HG03060 (cell line): Measurements from ENCODE around the gene CD68.
"Not testable (repeated sequence)": the region's sequence is repeated elsewhere in the genome, so short reads cannot be mapped to it uniquely, and the experiment has no call there.

Experiments used
- ATAC-seq: cut with Tn5 transposase; IDR thresholded peaks from one replicate; pipeline ENCODE4 v1.9.1; 2021; ENCODE audit warnings: low read depth, moderate number of reproducible peaks; ENCODE audit not compliant: unreplicated experiment

The CD68 gene

DNA sequence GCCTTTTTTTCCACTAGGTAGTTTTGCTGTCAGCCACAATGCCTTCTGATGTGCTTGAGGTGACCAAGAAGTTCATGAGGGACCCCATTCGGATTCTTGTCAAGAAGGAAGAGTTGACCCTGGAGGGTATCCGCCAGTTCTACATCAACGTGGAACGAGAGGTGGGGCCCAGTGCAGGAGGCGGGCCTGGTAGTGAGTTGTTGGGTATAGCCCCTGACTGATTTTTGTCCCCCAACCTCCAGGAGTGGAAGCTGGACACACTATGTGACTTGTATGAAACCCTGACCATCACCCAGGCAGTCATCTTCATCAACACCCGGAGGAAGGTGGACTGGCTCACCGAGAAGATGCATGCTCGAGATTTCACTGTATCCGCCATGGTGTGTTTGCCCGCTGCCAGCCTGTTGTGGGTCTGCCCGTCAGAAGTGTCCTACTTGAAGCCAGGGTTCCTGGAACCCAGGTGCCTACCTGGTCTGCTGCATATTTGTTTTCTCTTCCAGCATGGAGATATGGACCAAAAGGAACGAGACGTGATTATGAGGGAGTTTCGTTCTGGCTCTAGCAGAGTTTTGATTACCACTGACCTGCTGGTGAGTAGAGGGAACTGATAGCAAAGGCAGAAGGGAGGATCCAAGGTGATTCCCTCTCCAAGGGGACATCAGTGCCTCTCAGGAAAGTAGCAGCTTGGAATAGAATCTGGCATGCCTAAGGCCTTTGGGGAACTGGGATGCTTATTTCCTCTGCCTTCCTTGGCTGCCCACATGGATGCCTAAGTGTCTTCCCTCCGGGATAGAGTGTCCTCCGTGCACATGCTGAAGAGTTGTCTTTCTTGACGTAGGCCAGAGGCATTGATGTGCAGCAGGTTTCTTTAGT is 1.9 kb upstream of the CD68 start:
- ATAC-seq: no peak

DNA sequence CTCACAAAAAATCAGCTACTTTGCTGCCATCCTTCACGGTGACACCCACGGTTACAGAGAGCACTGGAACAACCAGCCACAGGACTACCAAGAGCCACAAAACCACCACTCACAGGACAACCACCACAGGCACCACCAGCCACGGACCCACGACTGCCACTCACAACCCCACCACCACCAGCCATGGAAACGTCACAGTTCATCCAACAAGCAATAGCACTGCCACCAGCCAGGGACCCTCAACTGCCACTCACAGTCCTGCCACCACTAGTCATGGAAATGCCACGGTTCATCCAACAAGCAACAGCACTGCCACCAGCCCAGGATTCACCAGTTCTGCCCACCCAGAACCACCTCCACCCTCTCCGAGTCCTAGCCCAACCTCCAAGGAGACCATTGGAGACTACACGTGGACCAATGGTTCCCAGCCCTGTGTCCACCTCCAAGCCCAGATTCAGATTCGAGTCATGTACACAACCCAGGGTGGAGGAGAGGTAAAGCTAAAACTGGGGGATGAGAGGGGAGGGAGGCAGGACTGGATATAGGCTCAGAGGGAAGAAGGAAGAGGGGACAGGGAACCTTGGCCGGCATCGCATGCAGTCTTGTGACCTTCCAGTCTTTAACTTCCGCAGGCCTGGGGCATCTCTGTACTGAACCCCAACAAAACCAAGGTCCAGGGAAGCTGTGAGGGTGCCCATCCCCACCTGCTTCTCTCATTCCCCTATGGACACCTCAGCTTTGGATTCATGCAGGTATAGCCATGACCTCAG is 581 bp downstream of the CD68 start:
- no peak for ATAC-seq

DNA sequence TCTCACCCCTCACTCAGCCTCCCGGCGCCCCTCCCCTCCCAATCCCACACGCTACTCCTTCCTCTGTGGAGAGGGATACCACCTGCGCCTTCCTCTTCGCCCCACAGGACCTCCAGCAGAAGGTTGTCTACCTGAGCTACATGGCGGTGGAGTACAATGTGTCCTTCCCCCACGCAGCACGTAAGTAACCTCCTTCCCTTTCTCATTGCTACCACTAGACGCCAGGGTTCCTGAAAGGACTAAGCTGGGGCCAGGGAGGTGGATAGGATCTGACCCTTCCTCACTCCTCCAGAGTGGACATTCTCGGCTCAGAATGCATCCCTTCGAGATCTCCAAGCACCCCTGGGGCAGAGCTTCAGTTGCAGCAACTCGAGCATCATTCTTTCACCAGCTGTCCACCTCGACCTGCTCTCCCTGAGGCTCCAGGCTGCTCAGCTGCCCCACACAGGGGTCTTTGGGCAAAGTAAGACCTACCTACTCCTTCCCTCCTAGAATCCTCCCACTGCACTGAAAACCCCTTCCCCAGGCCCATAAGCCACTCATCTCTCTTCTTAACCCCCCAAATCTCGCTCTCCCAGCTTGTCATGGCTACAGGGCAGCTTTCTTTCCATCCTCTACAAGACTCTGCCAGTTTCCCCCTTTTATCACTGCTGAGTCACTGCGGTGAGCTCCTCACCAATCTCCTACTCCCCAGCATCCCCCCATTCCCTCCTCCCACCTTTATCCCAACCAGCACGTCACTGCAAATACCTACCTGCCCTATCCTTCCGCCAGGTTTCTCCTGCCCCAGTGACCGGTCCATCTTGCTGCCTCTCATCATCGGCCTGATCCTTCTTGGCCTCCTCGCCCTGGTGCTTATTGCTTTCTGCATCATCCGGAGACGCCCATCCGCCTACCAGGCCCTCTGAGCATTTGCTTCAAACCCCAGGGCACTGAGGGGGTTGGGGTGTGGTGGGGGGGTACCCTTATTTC is 1.5 kb downstream of the CD68 start:
- ATAC-seq: no peak

DNA sequence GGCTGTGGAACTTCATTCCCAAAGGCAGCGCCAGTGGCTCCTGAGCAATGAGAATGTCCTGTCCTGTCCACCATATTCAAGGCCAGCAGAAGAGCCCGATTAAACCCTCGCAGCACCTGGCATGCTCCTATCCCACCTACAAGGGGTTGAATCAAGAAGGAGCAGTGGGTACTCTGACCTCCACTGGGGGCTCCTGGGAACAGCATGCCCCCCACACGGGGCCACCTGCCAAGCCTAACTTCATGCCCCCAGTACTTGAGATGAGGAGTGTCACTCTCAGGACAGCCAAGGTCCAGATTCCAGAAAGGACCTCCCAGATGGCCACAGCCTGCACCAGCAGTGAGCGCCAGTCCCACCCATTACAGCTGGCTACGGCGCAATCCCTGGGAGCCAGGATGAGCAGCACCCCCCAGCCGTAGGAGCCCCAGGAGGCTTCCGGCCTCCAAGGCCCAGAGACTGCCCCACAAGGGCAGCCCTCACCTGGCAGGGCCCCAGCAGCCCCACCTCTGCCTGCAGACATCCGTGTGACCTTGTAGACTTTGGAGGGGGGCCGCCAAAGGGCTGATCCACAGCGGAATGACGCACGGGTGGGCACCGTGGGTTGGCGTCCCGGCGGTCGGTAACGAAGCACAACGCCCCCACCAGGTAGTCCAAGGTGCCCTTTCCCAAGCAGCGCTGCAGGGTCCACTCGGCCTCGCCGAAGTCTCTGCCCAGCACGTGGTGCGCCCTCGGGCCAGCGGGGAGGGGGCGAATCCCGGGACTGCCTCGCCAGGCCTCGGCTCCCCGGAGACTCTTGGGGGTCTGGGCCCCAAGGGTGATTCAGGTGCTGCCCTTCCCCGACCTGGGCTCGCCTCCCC is 3.2 kb downstream of the CD68 start:
- ATAC-seq: no peak

DNA sequence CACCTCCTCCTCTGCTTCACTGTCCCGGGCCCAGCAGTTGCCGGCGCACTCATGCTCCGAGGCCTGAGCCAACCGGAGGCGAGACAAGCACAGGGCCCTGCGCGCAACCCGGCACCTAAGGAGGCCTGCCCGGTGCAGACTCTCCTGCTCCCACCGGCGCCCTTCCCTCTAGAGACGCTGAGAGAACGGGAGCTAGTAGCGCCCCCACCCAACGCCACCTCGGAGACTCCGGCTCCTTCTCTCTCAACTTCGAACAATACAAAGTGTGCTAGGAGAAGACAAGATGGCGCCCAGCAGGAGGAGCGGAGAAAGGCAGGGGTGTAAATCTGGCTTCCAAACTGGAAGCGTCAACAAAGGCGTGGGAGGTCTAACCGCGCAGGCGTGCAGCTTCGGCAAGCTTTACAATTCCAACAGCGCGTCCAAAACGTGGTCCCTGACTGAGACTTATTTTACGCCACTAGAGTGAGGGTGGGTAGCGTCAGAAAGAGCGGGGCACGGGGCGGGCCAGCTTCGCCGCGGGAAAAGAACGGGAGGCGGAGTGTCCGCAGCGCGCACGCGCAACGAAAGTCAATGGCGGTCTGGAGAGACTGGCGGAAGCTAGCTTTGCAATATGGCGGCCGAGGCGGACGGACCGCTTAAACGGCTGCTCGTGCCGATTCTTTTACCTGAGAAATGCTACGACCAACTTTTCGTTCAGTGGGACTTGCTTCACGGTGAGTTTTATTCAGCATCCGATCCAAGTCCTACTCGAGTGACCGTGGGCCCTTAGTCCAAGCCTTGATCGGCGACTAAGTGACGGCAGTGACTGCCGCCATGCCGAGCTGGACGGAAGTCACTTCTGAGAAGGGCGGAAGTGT is 4.0 kb downstream of the CD68 start, which contains the start of gene MPDU1:
Gene MPDU1 (plus strand): TSS at position 600 of the 857 bp plus-strand sequence. CDS start 11 bp downstream, at position 611.
- peak; percentile 50 for ATAC-seq

DNA sequence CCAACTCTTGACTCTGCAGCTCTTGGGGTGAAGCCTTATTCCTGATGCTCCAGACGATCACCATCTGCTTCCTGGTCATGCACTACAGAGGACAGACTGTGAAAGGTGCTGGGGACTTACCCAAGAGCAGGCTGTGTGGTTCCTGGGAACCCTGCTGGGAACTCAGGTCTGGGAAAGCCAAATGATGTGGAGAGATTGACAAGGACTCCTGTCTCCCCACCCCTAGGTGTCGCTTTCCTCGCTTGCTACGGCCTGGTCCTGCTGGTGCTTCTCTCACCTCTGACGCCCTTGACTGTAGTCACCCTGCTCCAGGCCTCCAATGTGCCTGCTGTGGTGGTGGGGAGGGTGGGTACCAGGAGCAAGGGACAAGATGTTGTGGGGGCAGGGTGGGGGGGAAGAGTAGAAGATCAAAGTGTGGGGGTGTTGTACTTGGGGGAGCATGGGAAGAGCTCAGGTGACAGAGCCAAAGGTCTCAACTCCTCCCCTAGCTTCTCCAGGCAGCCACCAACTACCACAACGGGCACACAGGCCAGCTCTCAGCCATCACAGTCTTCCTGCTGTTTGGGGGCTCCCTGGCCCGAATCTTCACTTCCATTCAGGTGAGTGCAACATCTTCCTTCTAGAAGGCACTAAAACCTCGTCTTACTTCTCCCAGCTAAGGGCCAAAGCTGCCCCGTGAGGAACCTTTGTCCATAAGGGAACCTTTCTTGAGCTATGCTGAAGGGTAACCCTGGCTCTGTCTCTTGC is 7.4 kb downstream of the CD68 start:
- ATAC-seq: no peak

DNA sequence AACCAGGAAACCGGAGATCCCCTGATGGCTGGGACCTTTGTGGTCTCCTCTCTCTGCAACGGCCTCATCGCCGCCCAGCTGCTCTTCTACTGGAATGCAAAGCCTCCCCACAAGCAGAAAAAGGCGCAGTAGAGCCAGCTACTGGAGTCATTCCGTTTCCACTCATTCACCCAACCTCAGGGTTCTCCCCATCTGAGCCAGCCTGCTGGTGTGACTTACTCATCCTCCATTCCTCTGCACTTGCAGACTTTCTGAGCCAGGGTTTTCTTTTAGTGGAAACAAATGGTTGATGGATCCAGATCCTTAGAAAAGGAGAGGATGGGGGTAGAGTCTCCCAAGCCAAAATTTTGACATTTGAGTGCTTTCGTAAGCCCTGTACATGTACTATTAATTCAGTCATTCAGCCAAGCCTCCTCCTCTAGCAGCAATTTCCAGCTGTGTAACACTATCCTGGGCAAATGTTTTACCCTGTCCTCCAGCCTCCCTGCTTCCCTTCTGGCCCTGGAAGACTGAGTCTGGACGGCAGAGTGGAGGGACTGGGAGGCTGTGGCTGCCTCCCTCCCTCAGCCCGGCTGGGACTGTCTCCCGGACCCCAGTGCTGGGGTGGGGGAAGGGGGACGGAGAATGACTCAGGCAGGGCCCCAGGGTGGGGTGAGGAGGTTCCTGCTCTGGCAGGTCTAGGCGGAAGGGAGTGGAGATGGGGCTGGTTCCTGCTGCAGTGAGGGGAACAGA is 8.1 kb downstream of the CD68 start:
- ATAC-seq: no peak

DNA sequence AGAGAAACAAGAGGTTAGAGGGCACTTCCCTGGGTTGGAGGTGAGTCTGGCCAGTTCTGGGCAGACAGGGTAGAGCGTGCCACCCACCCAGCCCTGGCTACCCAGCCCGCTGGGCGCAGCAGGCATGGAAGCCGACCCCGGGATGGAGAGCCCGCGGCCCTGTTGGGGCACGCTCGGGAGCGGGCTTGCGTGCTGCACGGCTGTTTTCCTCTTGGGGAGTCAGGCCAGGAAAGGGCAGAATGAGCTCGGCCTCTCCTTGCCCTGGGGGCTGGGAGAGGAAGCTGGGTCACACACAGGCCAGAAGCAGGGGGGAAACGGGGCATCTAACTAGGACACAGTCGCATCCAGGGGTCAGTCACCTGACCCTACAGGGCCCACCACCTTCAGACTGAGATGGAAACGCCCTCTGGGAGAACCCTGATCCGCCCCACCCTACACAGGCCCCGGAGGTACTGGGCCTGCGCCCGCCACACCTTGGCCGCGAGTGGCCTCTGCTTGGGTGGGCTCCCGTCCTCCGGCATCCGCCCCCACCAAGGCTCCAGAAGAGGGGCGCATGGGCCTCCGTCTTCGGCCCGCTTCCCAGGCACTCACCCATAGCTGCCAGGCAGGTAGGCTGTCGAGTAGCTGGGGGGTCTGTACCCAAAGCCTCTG is 9.2 kb downstream of the CD68 start:
- no peak for ATAC-seq

DNA sequence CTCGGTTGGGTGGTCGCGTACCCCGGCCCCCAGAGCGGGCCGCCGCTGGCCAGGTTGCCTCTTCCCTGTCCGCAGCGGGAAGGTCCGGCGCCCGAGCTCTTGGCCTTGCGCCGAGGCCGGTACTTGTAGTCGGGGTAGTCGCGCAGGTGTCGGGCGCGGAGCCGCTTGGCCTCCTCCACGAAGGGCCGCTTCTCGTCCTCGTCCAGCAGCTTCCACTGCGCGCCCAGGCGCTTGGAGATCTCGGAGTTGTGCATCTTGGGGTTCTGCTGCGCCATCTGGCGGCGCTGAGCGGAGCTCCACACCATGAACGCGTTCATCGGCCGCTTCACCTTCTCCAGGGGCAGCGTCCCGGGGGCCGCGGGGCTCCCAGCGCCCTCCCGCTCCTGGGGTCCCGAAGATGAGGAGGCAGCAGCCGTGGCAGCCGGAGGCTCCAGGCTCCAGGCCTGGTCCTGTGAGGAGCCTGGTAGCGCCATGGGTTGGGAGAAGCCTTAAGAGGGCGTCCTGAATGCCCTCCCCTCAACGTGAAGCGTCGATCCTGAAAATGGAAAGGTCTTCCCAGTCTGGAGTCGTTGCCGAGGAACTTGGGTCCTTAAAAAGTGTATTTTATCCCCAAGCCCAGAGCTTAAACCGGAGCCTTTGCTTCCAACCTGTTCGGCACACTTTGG is 9.9 kb downstream of the CD68 start:
- no peak for ATAC-seq

DNA sequence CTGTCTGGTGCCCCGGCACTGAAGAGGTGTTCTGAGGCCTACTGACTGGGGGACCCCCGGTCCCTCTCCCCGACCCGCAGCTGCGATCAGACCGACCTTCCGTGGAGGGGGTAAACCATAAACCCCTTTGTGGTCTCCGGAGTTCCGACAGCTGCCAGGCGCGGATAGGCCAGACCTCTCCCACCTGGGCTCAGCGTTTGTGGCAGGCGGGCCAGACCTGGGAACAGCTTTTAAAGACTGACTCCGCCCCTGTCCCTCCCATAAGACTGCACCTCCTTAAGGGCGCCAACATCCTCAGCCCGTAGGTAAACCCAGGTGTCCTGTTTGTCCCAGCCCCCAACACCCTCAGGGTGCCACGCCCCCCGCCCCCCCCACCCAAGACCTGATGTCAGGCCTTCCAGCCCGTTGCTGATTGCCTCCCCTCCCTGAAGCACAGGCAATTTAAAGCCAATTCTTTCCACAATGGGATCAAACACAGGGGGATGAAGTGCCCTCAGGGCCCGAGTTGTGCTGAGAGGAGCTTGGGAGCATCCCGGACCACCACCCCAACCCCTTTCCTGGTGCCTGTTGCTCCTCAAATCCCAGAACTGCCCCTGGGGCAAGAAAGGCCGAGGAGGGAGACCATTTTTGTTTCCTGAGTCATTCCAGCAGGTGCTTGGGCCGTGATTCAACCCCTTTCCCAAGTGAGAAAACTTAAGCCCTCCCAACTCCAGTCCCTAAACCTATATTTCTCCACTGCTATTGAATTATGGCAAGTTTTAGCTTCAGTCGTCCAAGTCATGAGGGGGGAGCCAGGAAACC is 10.7 kb downstream of the CD68 start, which contains the start of gene SOX15:
Gene SOX15 (minus strand): TSS at position 204 of the 801 bp plus-strand sequence. CDS start 418 bp downstream, outside the sequence.
- no peak for ATAC-seq

DNA sequence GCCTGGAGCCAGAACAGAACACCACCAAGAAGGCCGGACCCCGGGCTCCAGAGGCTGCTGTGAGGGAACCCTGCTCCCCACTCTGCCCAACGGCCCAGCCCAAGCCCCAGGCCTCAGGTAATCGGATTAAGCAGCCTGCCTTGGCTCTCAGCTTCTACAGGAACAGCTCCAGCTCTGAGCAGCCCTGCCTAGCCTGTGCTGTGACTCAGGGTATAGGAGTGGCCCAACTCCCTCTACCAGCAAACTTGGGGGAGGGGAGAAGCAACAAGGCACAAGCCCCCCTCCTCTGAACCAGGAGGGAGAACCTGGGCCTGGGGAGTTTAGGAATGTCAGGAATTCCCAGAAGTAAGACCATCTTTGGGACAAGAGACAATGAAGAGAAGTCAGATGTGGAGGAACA is 11.3 kb downstream of the CD68 start:
- ATAC-seq: no peak

DNA sequence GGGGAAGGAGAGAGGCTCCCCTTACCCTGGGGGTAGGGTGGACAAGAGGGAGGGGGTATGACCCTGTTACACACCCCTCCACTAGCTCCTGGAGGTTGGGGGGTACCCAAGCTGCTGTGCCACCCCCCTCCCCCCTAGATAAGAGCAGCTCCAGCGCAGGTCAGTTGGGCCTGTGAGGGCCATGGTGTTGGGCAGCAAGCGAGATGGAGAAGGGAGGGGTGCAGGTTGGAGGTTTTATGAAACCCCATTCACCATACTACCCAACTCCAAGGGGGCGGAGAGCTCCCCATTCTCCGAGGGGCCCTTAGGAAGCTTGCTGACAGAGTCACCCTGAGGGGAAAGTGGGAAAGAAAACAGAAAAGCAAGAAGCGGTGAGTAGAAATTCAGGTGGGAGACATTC is 12.2 kb downstream of the CD68 start:
- no peak for ATAC-seq

DNA sequence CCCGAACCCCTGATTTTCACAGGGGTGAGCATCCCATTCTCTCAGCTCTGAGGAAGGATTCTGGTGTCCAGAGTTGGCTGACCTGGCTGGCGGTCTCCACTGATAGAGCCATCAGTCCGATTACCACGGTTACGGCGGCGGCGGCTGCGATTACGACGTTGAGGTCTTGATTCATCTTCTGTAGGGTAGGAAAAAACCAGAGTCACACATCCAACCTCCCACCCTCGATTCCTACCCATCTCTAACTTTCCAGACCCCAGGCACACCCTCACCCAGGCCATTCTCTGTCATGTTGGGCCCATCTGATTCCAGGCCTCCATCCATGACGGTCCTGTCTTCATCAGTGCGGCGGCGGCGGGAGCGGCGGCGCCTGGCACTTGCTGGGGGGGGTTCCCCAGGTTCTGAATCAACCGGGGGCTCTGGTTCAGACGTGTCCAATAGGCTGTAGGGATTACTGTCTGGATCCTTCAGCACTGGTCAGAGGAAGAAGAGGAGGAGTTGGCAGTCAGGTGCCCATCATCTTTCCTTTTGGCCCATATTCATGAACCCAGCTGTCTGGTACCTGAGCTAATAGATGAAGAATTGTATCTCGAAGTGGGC is 13.1 kb downstream of the CD68 start:
- ATAC-seq: no peak

DNA sequence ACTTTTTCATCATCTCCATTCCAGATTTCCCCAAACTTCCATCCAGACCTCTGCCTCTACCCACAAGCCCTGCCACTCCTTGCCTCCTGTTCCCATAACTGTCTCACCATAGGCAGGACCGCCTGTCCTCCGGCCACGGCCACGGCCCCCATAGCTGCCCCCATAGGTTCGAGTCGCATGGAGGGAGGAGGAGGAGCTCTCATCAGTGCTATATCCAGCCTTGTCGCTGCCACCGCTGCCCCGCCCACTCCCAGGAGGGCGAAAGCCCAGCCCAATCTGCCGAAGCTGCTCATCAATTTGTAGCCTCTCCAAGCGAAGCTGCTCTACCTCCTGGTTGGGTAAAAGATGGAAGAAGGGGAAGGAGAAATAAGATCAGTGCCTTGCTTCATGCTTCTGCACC is 13.9 kb downstream of the CD68 start:
- ATAC-seq: no peak

DNA sequence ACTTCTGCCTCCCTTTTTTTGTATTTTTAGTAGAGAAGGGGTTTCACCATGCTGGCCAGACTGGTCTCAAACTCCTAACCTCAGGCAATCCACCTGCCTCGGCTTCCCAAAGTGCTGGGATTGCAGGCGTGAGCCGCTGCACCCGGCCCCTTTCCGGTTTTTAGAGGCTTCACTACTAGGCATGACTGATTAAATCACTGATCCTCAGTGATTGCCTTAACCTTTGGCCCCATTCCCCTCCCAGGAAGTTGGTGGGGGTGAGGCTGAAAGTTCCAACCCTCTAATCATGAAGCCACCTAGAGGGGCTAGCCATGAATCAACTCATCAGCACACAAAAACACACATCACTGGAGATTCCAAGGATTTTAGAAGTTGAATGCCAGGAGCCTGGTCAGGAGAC is 18.1 kb downstream of the CD68 start:
- ATAC-seq: not testable (repeated sequence)
